ENCODE data around the gene PSENEN. TPM values are rescaled to one million over a fixed set of nuclear protein-coding genes. Genes with fewer than 3 reads are reported as not detected.

Gene PSENEN
- total RNA-seq, 1 experiment from 2014 or later: 69.7 TPM

DNA sequence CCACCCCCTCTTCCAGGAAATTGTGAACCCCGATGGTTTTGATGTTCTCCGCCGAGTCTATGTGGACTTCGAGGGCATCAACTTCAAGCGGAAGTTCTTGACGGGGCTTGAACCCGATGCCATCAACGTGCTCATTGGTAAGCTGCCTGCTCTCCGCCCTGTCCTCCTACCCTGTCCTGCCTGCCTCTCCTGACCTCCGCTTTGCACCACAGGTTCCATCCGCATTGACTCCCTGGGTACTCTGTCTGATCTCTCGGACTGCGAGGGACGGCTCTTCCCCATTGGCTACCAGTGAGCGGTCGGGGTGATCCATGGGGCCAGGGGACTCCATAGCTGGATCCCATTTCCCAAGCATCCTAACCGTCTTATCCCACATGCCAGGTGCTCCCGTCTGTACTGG, 15.1 kb upstream of the PSENEN start:
- H3K79me1 ChIP-seq (ENCODE audit: insufficient read depth, low read depth, low read length, poor library complexity, severe bottlenecking): no peaks in the 10 kb centered on the region
- no peak overlapping the region for H2BK15ac ChIP-seq (ENCODE audit: low read depth, low read length)
- H3K4ac ChIP-seq (ENCODE audit: low read depth, low read length): no peak overlapping the region
- no peak overlapping the region for H2BK12ac ChIP-seq (ENCODE audit: insufficient read length, low read depth, low read length)
- H2BK120ac ChIP-seq (ENCODE audit: low read depth, low read length, poor library complexity, severe bottlenecking): no peak overlapping the region
- H3K4me1 ChIP-seq (ENCODE audit: insufficient read depth, low read length): no peaks in the 10 kb centered on the region
- no peak overlapping the region for H2AK5ac ChIP-seq (ENCODE audit: insufficient read length, low read length)
- no peak overlapping the region for H2BK20ac ChIP-seq (ENCODE audit: low read depth, low read length, poor library complexity, severe bottlenecking)
- H3K9me3 ChIP-seq (ENCODE audit: control insufficient read depth, low read depth, low read length): no peaks in the 10 kb centered on the region
- no peak overlapping the region for H3K4me2 ChIP-seq (ENCODE audit: insufficient read depth, insufficient read length, low read length)
- no peak overlapping the region for H2AFZ ChIP-seq (ENCODE audit: low read length)
- no peaks in the 10 kb centered on the region for H4K20me1 ChIP-seq (ENCODE audit: control insufficient read depth, insufficient read depth, insufficient read length)
- peaks cover 55 to 80% (median 80%) of the 10 kb centered on the region in 3 experiments for H3K36me3 Mint-ChIP-seq (ENCODE audit: insufficient read depth in 1 of 3, low read depth in 3 of 3)
- no peaks in the 10 kb centered on the region for H3K79me2 ChIP-seq (ENCODE audit: insufficient read depth, low read length)
- H3K56ac ChIP-seq (ENCODE audit: insufficient read length, low read depth, low read length): no peak overlapping the region
- no peak overlapping the region for H3K4me3 Mint-ChIP-seq
- DNase-seq: no peak
- no peak overlapping the region for H3T11ph ChIP-seq (ENCODE audit: low read length)
- H3K18ac ChIP-seq (ENCODE audit: insufficient read length, low read depth, low read length): no peak overlapping the region
- WGBS (ENCODE audit: extremely low coverage, insufficient read length, low lambda C conversion rate): no CpG with 5 or more reads among the region's 18 CpGs
- H3K27me3 ChIP-seq (ENCODE audit: insufficient read depth, low read length): no peaks in the 10 kb centered on the region
- TF ChIP-seq, protein P1, sequence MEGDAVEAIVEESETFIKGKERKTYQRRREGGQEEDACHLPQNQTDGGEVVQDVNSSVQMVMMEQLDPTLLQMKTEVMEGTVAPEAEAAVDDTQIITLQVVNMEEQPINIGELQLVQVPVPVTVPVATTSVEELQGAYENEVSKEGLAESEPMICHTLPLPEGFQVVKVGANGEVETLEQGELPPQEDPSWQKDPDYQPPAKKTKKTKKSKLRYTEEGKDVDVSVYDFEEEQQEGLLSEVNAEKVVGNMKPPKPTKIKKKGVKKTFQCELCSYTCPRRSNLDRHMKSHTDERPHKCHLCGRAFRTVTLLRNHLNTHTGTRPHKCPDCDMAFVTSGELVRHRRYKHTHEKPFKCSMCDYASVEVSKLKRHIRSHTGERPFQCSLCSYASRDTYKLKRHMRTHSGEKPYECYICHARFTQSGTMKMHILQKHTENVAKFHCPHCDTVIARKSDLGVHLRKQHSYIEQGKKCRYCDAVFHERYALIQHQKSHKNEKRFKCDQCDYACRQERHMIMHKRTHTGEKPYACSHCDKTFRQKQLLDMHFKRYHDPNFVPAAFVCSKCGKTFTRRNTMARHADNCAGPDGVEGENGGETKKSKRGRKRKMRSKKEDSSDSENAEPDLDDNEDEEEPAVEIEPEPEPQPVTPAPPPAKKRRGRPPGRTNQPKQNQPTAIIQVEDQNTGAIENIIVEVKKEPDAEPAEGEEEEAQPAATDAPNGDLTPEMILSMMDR (conservative IDR thresholded peaks at IDR 0.05): no peak
- H4K5ac ChIP-seq (ENCODE audit: insufficient read length, low read depth, low read length): no peak overlapping the region
- no peaks in the 10 kb centered on the region for H3K9me3 Mint-ChIP-seq
- H3K23ac ChIP-seq (ENCODE audit: insufficient read length, low read depth, low read length): no peak overlapping the region
- H4K8ac ChIP-seq (replicated peaks; ENCODE audit: insufficient read length, low read depth, low read length): no peak overlapping the region
- no peak overlapping the region for H4K91ac ChIP-seq (ENCODE audit: insufficient read length, low read depth, low read length)
- H3K27ac Mint-ChIP-seq: no peak overlapping the region; a peak in 1 of 7 replicates
- H3K23me2 ChIP-seq (ENCODE audit: insufficient read length, low read depth, low read length, poor library complexity, severe bottlenecking): no peaks in the 10 kb centered on the region
- H2BK5ac ChIP-seq (ENCODE audit: insufficient read length, low read length): no peak overlapping the region
- no peak overlapping the region for H3K27ac ChIP-seq (ENCODE audit: insufficient read length, low read depth, low read length)
- no peak overlapping the region for H3K14ac ChIP-seq (ENCODE audit: insufficient read depth, low read length)
- H3K27me3 Mint-ChIP-seq (ENCODE audit: low read depth): no peaks in the 10 kb centered on the region
- H3K4me1 Mint-ChIP-seq: no peaks in the 10 kb centered on the region
- no peak overlapping the region for H3K9ac ChIP-seq (ENCODE audit: extremely low read depth, insufficient read length, low read length)
